ENCODE data around the gene TRIM14. TPM values are rescaled to one million over a fixed set of nuclear protein-coding genes. Genes with fewer than 3 reads are reported as not detected.

Gene TRIM14
- total and polyA plus RNA-seq, 2 of the 13 experiments (the other 11 are each of a cell fraction or from before 2014, with no cell fraction given) = 9.2 to 13.0 TPM

GRCh38 chr9:98117984-98118639 lies 910 bp downstream of the TRIM14 start (continued):
- TF ChIP-seq ZNF784 (CRISPR knock-in tag; IDR thresholded peaks at IDR 0.05; ENCODE audit: borderline replicate concordance) (peak; percentile 10; the same call in 1 of the 2 replicates), HDAC2 (CRISPR knock-in tag; IDR thresholded peaks at IDR 0.05) (peak; percentile 54), POLR2AphosphoS5 (IDR thresholded peaks at IDR 0.05; ENCODE audit: low read depth, low read length) (0 out of 2 replicates have a peak, but pooled peaks have one; percentile 24), NR2F6 (IDR thresholded peaks at IDR 0.05) (peak; percentile 43; the same call in 1 of the 2 replicates), NR2F6 (CRISPR knock-in tag; IDR thresholded peaks at IDR 0.05) (peak; percentile 59), ZNF281 (CRISPR knock-in tag; IDR thresholded peaks at IDR 0.05; ENCODE audit: borderline replicate concordance) (0 out of 2 replicates have a peak, but pooled peaks have one; percentile 10), HOXA7 (CRISPR knock-in tag; IDR thresholded peaks at IDR 0.05) (no peak), SMARCE1 (IDR thresholded peaks at IDR 0.05; ENCODE audit: borderline replicate concordance) (no peak), CEBPG (CRISPR knock-in tag; IDR thresholded peaks at IDR 0.05) (0 out of 2 replicates have a peak, but pooled peaks have one; percentile 16), GATAD2A (CRISPR knock-in tag; IDR thresholded peaks at IDR 0.05) (0 out of 2 replicates have a peak, but pooled peaks have one; percentile 37), RXRA (CRISPR knock-in tag; IDR thresholded peaks at IDR 0.05) (no peak), ZFP91 (CRISPR knock-in tag; IDR thresholded peaks at IDR 0.05; ENCODE audit: borderline replicate concordance) (no peak), ZBTB20 (CRISPR knock-in tag; IDR thresholded peaks at IDR 0.05; ENCODE audit: borderline replicate concordance, low read depth) (0 out of 2 replicates have a peak, but pooled peaks have one; percentile 7), ZBTB26 (CRISPR knock-in tag; IDR thresholded peaks at IDR 0.05; ENCODE audit: borderline replicate concordance) (0 out of 2 replicates have a peak, but pooled peaks have one; percentile 19), SAP130 (CRISPR knock-in tag; IDR thresholded peaks at IDR 0.05; ENCODE audit: low read depth) (peak; percentile 65), ZNF687 (CRISPR knock-in tag; IDR thresholded peaks at IDR 0.05) (no peak), ZMYM3 (CRISPR knock-in tag; IDR thresholded peaks at IDR 0.05) (0 out of 2 replicates have a peak, but pooled peaks have one; percentile 29), FOXP1 (IDR thresholded peaks at IDR 0.05) (no peak), FOXP1 (CRISPR knock-in tag; IDR thresholded peaks at IDR 0.05) (peak; percentile 27; the same call in 1 of the 2 replicates), ZNF709 (CRISPR knock-in tag; IDR thresholded peaks at IDR 0.05) (no peak)

Measured in HepG2 (cell line).